PFSK-1 (cell line): ENCODE data around the gene ABLIM2.

Experiments
- FOXP2 ChIP-seq: optimal IDR thresholded peaks from 2 replicates; pipeline ENCODE3; 2011; ENCODE audit warnings: borderline replicate concordance, control low read depth, inconsistent platforms; ENCODE audit not compliant: insufficient read depth; ENCODE audit errors: extremely low read length, extremely low read depth
- POLR2AphosphoS5 ChIP-seq: IDR thresholded peaks from 2 replicates; pipeline ENCODE4 v1.6.1; 2012; ENCODE audit warnings: low read depth, mild to moderate bottlenecking, control low read depth, low read length, moderate library complexity
- TAF1 ChIP-seq: IDR thresholded peaks from 2 replicates; pipeline ENCODE4 v1.6.1; 2012; ENCODE audit warnings: low read length, control low read depth, borderline replicate concordance; ENCODE audit not compliant: insufficient read depth
- TF ChIP-seq, protein P1 (sequence below), 2 experiments: IDR thresholded peaks; 2 replicates each; pipeline versions ENCODE4 v1.6.1 to v1.8.0; 2011 to 2012; ENCODE audit warnings: low read depth in 2 of 2, low read length in 2 of 2, control low read depth in 1 of 2, inconsistent platforms in 1 of 2, mild to moderate bottlenecking in 1 of 2, moderate library complexity in 1 of 2; ENCODE audit not compliant: insufficient read depth in 1 of 2

GRCh38 chr4:8203052-8203401, 44.4 kb upstream of the ABLIM2 start:
- TF ChIP-seq POLR2AphosphoS5 (no peak), TAF1 (no peak), FOXP2 (no peak)
- TF ChIP-seq, protein P1, sequence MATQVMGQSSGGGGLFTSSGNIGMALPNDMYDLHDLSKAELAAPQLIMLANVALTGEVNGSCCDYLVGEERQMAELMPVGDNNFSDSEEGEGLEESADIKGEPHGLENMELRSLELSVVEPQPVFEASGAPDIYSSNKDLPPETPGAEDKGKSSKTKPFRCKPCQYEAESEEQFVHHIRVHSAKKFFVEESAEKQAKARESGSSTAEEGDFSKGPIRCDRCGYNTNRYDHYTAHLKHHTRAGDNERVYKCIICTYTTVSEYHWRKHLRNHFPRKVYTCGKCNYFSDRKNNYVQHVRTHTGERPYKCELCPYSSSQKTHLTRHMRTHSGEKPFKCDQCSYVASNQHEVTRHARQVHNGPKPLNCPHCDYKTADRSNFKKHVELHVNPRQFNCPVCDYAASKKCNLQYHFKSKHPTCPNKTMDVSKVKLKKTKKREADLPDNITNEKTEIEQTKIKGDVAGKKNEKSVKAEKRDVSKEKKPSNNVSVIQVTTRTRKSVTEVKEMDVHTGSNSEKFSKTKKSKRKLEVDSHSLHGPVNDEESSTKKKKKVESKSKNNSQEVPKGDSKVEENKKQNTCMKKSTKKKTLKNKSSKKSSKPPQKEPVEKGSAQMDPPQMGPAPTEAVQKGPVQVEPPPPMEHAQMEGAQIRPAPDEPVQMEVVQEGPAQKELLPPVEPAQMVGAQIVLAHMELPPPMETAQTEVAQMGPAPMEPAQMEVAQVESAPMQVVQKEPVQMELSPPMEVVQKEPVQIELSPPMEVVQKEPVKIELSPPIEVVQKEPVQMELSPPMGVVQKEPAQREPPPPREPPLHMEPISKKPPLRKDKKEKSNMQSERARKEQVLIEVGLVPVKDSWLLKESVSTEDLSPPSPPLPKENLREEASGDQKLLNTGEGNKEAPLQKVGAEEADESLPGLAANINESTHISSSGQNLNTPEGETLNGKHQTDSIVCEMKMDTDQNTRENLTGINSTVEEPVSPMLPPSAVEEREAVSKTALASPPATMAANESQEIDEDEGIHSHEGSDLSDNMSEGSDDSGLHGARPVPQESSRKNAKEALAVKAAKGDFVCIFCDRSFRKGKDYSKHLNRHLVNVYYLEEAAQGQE (IDR thresholded peaks at IDR 0.05; ENCODE audit: insufficient read depth in 1 of 2, low read depth in 2 of 2, low read length in 2 of 2) = no peak
